Measurements from ENCODE around the gene LRP2.

LRP2 gene

GRCh38 chr2:169232551-169233154, 129.7 kb downstream of the LRP2 start:
- no peak for DNase-seq

GRCh38 chr2:169230204-169230603, 132.1 kb downstream of the LRP2 start:
- no peak for DNase-seq

GRCh38 chr2:169229590-169229989, 132.7 kb downstream of the LRP2 start:
- no peak for DNase-seq

GRCh38 chr2:169225906-169226305, 136.4 kb downstream of the LRP2 start:
- no peak for DNase-seq

DNA sequence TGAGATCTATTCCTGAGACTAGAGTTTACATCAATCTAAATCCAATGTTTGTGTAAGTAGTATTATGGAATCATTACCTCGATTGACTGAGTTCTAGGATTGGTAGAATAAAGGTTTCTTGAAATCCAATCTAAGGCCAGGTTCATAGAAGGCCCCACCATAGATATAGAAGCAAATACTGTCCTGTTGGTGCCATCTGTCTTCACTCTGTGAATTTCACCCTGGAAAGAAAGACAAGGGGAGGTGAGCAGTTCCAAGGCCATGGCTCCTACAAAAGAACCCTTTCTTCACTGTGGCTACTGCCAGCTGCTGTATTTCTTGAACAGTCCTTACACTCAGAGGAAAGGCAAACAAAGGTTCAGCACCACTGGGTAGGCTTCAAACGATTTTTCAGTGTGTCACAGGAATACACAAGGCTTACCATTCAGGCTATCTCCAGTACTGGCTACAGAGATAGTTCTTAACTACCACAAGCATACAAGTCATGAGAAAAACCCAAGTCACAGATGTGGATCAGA, 137.0 kb downstream of the LRP2 start:
- no peak for DNase-seq

DNA sequence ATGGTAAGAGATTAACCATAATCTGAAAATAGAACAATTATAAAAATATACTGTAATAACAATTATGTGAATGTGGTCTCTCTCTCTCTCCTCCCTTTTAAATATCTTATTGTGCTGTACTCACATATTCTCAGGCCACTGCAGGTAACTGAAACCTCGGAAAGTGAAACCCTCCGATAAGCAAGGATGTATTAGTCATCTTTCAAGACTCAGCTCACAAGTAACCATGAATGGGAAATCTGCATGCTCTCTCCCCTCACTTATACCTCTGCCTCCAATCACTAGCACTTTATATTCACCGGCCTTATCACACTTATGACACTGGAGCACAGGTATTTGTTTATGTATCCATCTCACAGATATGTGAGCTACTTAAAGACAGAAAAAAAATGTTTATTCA, 139.7 kb downstream of the LRP2 start:
- DNase-seq, result no peak

DNA sequence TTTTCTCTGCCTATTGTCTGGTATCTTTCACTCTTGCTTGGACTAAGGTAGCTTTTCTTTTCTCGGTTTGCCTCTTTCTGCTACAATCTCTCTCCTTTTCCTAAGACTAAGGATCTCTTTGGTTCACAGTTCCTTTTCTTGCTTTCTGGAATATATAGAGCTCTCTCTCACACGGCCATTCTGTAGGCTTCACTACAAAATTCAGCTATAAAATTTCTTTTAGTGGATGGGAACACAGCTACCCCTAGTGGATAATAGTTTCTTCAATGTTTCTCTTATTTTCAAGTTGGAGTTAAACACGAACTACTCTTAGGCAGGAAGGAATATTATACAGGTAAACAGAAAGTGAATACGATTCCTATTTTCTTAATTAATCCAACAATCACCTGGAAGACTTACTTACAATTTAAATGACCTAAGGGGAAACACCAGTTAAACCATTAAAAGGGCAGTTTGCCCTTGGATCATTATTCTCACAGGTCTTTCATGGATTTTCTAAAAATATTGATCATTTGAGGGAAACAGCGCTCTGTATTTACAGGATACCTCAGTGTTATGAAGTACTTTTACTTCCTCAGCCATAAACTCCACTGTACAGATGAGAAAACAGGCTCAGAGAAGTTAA, 140.5 kb downstream of the LRP2 start:
- DNase-seq, result no peak

DNA sequence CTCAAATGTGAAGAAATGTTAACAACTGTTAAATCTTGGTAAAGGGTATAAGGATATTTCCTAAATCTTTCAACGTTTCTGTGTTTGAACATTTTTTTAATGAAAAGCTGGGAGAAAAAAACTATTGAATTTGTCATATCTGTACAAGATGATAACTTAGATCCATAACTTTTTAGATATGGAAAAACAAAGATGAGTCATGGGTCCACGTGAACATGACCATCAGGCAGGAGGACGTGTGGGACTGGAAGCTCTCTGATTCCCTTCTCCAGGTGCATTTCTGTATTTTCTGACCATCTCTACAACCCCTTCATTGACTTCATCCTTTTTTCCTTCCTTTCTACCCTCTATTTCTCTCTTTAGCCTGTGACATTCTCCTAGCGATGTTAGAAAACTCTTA, 151.4 kb downstream of the LRP2 start:
- DNase-seq, result no peak

GRCh38 chr2:169208026-169208425, 154.3 kb downstream of the LRP2 start:
- no peak for DNase-seq

- no peak for DNase-seq
Observed at GRCh38 chr2:169205176-169205575, 157.2 kb downstream of the LRP2 start.

- DNase-seq, result no peak
Observed at GRCh38 chr2:169203952-169204351, 158.4 kb downstream of the LRP2 start.

DNA sequence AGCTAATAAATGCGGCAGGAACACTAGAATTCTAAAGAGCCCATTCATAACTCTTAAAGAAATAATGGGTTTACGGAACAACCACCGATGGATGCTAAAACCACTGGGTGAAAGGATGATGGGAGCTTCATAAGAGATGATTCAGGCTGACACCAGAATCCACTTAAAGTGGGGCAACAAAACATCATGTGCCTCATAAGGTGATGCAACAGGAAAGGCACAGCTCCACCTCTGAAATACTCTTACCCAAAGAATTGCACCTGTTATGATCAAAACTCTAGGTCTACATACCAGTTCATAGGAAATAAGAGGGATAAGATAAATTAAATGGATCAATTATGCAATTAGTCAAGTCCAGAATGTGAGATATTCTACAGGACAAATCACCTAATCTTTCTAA, 161.6 kb downstream of the LRP2 start:
- no peak for DNase-seq

GRCh38 chr2:169193618-169194017, 168.7 kb downstream of the LRP2 start:
- DNase-seq, result no peak

- DNase-seq, result no peak
Observed at GRCh38 chr2:169190197-169190775, 172.0 kb downstream of the LRP2 start.

DNA sequence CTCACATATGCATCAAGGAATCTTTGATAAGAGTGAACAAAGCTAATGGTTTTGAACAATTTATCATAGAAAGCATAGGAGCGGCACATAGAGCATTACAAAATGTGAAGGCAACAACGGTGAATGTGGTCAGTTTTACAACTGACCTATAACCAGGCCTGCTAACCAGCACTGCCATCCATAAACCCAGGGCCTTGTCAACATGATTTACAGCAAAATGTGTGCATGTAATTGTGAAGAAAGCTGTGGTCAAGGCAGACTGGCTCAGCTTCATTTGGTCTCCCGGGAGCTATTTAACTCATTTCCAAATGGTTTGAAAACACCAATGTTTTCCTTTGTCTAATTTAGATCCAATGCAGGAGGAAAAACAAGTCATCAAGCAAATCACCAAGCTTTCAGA, 173.2 kb downstream of the LRP2 start:
- DNase-seq, result no peak

GRCh38 chr2:169185711-169186110, 176.6 kb downstream of the LRP2 start:
- no peak for DNase-seq

- DNase-seq, result no peak
Observed at GRCh38 chr2:169184074-169184473, 178.3 kb downstream of the LRP2 start.

DNA sequence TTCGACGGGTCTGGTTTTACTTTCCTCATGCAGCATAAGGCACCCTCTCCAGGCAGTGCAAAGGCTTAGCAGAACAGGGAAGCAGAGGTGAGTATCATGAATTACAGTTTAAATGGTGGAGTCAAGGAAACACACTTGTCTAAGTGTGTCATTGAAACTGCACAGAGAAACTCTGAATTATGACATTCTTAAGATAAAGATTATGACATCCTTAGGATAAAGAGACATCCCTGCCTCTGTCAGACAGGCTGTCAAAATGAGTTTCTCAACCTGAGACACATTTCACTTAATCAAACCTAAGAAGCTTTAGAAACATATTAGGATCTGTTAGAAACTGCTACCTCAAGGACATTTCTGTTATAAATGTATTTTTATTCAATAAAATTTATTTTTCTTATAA, 179.8 kb downstream of the LRP2 start:
- DNase-seq, result no peak

DNA sequence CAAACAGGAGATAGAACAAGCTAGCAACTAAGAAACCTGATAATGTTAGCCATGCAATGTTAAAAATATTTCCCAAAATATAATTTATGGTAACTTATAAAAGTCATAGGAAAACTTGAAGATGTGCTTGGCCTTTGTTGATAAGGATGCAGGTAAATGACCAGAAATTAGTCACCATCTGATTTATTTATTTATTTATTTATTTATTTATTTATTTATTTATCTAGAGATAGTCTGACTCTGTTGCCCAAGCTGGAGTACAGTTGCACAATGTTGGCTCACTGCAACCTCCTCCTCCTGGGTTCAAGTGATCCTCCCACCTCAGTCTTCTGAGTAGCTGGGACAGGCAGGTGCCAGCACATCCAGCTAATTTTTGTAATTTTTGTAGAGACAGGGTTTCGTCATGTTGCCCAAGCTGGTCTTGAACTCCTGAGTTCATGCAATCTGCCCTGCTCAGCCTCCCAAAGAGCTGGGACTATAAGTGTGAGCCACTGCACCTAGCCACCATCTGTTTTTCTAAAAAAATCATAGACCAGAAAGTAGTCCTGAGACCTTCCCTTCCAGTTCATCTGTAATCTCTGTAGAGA, 183.4 kb downstream of the LRP2 start:
- DNase-seq, result no peak

- no peak for DNase-seq
Observed at GRCh38 chr2:169178364-169178763, 184.0 kb downstream of the LRP2 start.

- no peak for DNase-seq
Observed at GRCh38 chr2:169175112-169175511, 187.2 kb downstream of the LRP2 start.

- no peak for DNase-seq
Observed at GRCh38 chr2:169173876-169174275, 188.5 kb downstream of the LRP2 start.

GRCh38 chr2:169172914-169173313, 189.4 kb downstream of the LRP2 start:
- DNase-seq, result no peak

- DNase-seq, result no peak
Observed at GRCh38 chr2:169172151-169172735, 190.1 kb downstream of the LRP2 start.

Data from NCI-H2171 (cell line).